ENCODE measurements around the gene DOCK9.

DOCK9 gene, protein sequence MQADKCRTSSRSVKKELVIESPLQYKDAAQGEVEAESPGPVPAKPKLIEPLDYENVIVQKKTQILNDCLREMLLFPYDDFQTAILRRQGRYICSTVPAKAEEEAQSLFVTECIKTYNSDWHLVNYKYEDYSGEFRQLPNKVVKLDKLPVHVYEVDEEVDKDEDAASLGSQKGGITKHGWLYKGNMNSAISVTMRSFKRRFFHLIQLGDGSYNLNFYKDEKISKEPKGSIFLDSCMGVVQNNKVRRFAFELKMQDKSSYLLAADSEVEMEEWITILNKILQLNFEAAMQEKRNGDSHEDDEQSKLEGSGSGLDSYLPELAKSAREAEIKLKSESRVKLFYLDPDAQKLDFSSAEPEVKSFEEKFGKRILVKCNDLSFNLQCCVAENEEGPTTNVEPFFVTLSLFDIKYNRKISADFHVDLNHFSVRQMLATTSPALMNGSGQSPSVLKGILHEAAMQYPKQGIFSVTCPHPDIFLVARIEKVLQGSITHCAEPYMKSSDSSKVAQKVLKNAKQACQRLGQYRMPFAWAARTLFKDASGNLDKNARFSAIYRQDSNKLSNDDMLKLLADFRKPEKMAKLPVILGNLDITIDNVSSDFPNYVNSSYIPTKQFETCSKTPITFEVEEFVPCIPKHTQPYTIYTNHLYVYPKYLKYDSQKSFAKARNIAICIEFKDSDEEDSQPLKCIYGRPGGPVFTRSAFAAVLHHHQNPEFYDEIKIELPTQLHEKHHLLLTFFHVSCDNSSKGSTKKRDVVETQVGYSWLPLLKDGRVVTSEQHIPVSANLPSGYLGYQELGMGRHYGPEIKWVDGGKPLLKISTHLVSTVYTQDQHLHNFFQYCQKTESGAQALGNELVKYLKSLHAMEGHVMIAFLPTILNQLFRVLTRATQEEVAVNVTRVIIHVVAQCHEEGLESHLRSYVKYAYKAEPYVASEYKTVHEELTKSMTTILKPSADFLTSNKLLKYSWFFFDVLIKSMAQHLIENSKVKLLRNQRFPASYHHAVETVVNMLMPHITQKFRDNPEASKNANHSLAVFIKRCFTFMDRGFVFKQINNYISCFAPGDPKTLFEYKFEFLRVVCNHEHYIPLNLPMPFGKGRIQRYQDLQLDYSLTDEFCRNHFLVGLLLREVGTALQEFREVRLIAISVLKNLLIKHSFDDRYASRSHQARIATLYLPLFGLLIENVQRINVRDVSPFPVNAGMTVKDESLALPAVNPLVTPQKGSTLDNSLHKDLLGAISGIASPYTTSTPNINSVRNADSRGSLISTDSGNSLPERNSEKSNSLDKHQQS (N-terminal part only)

DNA sequence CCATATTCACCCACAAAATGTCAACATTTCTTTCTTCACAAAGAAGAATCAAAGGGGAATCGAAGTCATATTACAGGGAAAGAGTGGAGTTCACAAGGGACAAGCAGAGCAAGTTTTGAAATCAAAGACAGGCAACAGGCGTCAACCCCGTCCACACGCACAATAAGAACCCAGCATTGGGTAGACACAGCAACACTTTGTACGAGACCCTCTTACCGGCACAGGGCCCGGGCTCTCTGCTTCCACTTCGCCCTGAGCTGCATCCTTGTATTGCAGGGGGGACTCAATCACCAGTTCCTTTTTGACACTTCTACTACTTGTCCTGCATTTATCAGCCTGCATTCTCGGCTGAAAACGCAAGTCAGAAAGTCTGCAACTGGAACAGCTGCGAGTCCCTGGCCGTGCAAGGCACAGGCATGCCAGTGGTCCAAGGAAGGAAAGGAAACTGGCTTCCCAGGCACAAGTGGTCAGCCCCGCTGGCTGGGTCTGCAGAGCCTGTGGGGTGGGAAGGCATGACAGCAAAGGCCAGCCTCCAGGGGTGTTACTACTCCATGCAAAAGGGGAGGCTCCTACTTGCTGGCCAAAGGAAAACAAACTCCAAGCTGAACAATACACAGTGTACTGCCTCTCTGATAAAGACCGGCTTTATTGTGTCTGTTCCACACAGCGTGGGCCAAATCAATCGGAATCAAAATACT lies at the start of gene DOCK9:
DOCK9 (minus strand) TSS at position 497 of the 698 bp plus-strand sequence; CDS start at position 342, 155 bp downstream.
- peak; percentile 85 for DNase-seq (ENCODE audit: low spot score)

DNA sequence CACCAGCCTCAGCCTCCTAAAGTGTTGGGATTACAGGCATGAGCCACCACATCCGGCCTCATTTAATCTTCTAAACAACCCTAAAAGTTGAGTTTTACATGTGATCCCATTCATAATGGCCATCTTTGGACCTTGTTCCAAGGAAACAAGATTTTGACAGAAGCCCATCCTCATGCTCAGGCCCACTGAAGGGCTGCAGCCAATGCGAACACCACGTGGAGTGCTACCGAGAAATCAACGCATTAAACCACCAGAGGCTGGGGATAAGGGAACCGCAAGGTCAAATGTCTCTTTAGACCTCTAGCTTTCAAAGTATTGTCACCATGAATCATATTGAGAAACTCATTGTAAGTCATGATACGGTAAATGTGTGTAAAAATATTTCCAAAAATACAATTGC lies 49.4 kb upstream of the DOCK9 start:
- DNase-seq (ENCODE audit: low spot score): no peak

DNA sequence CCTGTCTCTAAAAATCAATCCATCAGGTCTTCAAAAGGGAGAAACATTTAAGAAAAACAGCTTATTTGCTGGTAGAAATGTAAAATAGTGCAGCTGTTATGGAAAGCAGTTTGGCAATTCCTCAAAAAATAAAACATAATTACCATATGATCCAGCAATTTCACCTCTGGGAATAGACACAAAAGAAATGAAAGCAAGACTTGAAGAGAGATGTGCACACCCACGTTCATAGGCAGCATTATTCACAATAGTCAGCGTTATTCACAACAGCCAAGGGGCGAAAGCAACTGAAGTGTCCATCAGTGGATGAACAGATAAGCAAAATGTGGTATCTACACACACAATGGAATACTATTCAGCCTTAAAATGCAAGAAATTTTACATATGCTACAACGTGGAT lies 45.1 kb upstream of the DOCK9 start:
- DNase-seq (ENCODE audit: low spot score): no peak

DNA sequence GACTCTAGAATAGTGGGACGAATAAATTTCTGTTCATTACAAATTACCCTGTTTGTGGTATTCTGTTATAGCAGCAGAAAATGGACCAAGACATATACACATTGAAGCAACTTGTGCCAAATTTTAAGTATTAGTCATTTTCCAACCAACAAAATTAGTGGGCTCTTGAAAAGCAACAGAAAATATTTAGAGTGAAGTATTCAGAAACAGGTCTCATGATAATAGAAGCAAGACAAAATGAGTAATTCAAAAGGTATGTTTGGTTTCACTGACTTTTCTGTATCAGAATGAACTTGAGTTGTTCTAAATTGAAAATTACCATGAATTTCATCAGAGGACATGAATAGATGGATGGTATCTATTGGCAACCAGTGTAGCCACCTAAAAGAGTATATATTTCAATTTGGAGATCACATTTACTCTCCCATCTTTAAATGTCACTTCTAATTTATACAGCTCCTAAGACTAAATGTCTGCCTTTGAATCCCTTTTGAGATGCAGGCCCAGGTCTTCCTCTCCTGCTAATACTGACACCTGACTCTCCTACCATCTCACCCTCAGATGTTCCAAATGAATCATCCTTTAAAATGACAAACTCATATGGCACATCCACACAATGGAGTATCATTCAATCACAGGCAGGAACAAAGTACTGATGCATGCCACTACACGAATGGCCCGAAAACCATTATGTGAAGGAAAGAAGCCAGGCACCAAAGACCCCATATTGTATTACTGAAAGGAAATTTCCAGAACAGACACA lies 40.7 kb upstream of the DOCK9 start:
- peak; percentile 41 for DNase-seq (ENCODE audit: low spot score)

DNA sequence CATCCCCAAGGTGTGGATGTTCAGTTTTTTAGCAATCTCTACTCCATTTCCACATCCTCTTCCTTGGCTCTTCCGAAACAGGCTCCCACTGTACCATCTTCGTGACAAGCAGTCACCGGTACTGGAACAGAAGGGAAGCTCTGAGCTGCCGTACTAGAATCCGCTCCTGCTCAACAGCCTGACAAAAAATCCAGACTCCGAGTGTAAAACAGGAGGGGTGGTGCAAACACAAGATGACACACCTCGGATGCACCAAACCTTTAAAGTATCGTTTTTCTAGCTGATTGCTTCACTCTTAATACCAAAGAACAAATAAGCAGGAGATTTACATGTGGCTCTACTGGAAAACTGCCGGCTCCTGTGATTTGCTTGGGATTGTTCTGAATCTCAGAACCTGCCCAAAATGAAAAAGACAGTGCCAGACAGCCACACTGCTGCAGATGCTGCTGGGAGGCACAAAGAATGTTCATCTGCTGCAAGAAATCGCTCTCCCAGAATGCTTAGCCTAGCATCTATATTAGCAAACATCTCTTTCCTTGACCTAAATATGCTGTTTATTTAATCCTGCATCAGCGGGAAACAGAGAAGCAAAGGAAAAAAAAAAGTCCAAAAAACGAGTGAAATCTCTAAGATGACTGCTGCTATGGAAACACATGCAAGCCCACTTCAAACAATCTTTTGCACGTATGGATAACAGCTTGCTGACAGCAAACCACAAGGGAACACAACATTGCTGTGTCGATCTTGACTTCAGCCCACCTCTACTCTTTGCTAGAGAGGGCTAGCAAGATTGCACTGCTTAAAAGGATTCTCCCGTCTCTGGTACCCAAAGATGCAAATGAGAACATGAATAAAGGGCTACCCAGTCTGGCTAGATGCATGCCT lies 38.0 kb upstream of the DOCK9 start:
- DNase-seq (ENCODE audit: low spot score): no peak

DNA sequence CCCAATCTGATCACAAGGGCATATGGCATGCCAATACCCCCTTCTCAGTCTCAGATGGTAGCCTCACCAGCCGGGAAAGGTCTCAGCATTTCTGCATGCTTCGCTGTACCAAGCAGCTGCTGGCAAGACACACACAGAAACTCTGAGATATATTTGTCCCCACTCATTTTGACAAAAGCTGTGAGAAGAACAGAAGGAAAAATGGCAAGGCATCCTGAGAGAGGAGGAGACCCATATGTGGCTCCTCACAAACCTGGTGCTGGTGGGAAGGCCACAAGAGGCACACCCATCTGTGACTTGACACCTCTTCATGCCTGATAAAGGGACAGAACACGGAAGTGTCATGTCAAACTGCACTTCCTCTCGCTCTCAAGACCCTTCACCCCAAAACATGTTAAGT lies 36.7 kb upstream of the DOCK9 start:
- no peak for DNase-seq (ENCODE audit: low spot score)

DNA sequence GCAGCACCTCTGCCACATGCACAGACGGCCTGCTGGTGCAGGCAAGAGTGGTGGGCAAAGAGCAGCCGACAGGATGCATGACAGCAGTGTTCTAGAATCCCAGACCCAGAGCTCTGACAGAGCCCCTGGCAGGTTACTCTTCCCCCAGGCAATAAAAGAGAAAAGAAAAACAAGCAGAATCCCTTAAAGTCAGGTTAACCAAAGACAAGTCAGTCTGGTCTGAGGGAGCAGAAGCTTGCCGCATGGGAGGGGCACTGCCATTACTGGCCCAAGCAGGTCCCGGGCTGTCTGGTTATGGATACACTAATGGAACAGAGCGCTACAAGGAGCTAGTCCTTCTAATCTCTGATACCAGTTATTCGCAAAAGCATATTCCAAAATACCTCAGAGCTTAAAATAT lies 36.1 kb upstream of the DOCK9 start:
- no peak for DNase-seq (ENCODE audit: low spot score)

DNA sequence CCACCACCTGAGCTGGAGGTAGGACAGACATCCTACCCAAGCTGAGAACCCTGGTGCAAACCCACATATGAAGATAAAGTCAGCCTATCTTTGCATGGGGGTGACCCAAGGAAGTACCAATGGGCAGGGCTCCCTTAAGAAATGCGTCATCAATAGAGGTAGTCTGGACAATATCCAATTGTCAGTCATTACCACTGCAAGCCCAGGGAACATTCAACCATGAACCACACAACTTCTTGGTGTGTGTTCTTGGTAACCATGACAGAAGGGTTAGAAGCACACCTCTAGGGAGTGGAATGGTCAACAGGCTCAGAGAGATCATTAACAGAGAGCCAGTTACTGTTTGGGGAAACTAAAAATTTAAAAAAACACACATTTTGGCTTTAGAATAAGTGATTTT lies 34.7 kb upstream of the DOCK9 start:
- DNase-seq (ENCODE audit: low spot score): no peak

DNA sequence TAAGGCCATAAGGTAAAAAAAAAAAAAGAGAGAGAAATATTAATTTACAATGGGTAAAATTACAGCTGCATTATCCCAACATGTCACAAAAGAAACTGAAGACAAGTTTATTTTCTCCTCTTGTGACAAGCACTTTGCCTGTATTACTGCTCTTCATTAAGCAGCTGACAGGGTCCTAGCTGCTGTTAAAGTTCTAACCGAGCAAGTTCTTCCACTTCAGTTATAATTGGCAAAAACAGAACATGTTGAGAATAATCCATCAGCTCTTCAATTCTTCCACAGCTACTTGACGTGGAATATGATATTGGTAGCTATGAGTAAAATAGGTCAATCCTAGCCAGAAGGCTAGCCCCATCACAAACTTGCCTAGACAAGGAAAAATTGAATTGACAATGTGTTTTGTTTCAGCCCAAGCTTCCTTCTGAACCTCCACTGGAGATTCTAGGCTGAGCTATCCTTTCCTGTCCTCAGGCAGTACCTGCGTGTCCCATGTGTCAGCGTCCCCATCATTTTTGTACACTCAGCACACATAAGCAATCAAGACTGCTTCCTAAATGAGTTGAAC lies 32.2 kb upstream of the DOCK9 start:
- DNase-seq (ENCODE audit: low spot score): no peak

DNA sequence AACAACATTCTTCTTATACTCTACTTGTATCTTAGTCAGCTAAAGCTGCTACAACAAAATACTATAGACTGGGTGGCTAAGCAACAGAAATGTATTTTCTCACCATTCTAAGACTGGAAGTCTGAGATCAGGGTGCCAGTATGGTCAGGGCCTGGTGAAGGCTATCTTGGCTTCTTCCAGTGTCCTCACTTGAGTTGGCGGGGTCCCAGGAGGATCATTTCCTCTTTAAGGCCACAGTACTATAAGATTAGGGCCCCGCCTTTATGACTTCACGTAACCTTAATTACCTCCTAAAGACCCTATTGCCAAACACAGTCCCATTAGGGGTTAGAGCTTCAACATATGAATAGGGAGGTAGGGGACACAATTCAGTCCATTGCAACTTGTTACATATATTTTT lies 30.7 kb upstream of the DOCK9 start:
- DNase-seq (ENCODE audit: low spot score): no peak

DNA sequence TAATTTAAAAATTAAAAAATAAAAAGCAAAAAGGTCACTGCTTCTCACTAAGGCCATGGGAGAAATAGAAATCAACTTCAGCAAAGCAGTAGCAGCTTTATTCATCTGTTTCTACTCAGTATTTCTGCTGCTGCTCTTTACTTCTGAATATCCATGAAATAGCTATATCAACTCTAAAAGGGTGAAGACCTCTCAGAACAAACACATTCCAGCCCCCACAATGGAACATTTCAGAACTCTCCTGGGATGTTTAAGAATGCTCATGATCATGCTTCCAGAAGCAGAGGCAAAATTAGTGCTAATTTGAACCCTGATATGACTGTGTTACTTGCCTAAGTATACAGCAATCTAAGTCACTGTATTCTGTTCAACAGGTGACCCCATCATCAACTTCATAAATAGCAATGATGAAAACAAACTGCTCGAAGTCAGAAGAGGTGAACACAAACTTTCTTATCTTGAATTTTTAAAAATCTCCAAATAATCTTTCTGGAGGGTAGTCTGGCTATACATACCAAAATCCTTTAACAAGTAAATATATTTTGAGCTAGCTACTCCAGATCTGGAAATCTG lies 29.6 kb upstream of the DOCK9 start:
- DNase-seq (ENCODE audit: low spot score): no peak

DNA sequence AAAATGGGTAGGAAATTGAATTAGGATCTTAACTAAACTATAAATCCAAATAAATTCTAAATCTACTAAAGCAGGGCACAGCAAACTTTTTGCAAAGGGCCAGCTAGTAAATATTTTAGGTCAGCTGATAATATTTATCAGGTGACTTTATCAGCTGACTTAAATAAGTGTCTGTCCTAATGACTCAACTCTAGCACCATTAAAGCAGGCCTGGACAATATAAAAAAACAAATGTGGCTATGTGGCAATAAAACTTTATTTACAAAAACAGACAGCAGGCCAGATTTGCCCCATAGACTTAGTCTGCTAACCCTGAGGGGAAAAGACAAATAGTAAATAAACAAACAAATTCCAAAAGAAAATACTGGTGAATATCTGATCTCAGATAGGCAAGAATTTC lies 27.7 kb upstream of the DOCK9 start:
- no peak for DNase-seq (ENCODE audit: low spot score)

DNA sequence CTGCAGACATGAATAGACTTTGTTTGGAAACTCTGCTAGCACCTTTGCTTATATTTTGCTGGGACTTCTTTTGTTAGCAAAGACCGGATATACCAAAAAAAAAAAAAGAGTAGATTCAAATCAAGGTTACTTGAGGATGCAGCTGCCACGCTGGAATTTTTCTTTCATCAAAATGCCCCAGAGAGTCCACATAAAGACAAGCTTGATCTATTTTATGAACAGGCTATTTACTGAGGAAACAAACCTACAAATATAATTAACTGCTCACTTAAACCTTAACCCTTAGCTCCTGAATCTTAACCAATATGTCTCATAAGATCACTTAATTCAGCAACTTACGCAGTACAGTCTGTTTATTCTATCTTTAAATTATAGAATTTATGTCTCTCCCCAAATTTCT lies 27.1 kb upstream of the DOCK9 start:
- DNase-seq (ENCODE audit: low spot score): no peak

DNA sequence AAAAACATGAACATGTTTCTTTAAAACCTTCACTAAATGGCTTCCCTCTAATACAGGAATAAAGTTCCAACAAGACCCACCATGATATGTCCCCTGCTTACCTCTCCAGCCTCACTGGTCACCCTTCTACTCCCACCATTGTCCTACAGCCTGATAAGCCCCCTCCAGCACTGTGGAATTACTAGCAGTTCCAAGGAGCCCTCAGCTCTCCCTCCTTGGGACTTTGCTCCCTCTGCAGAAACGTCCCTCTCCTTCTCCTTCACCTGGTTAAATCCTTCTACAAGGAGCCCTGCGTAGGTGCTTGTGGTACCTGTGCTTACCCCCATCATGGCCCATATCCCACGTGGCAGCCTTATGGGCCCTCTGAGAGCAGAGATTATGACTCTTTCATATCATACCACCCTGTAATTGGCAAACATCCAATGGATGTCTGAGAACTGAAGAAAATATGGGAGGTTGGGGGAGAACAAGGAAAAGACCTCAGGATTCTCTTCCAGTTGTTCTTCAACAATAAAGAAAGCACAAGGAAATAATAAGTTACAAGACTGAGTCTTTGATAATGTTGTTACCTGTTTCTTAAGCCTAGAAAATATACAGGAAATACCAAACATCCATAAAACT lies 26.1 kb upstream of the DOCK9 start:
- no peak for DNase-seq (ENCODE audit: low spot score)

DNA sequence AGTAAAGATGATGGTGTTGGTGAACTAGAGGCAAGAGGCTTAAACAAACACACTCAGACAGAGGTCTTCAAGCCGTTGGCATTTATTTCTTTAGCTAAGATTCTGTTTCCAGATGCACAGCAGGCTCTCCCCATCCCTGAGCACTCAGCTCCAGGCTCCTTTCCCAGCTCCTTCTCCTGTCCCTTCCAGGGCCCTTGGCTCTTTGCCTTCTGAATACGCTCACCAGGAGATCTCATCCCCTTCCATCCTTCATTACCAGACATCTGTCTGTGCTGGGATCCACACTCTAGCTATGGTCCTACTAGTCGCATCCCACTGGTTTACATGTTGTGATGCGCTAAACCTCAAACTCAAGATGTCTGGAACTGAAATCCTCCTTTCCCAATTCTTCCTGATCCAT lies 25.3 kb upstream of the DOCK9 start:
- DNase-seq (ENCODE audit: low spot score): no peak

DNA sequence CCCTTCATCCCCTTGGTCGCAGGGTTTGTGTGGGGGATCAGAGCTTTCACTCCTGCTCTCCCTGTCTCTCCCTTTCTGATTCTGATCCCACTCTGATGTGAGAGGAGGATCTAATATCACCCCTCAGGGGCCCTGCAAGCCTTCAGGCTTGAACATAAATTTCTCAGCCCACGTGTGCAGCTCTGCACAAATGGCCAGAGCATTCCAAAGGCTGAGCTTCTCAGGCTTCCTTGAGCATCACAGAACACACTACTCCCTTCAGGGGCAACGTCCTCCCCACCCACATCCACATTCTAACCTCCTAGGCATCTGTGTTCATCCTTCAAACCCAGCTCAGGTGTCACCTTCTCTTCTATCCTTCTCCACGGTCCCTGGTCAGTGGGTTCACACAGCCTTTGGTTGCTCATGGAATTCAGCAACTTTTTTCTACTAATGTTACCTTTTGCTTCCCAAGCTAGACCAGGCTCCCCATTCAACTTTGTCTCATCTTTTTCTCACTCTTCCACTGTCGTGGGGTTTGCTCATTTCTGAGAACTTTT lies 24.4 kb upstream of the DOCK9 start:
- DNase-seq (ENCODE audit: low spot score): no peak

DNA sequence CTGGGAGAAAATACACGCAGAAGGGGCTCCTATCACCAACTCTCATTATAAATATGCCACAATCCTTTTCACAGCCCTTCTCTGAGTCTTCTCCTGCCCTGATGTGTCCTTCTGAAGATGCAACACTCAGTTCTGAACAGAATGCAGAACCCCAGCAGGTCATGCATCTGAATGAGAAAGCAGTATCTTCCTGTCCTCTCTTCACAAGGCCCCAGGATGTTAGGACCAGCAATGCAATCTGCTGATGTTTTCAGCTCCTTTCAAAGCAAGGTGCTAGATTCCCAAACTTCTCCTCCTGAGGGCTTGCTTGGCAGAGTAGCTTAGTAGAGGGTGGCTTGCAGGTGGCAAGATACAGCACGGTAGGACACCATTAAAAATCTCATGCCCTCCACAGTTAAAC lies 22.3 kb upstream of the DOCK9 start:
- DNase-seq (ENCODE audit: low spot score): no peak

DNA sequence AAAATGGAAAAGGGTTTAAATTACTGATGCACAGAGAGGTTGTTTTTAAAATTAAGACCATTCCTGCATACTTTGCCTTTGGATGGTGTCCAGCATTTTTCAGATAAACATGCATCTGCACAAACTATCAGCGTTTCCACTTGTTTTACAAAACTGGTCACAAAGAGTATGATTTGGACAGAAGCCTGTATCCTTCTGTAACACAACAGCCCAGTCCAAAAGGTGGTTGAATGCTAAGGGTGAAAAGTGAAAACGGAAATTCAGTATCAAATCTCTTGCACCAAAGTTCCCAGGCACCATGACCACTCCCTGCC lies 21.7 kb upstream of the DOCK9 start:
- DNase-seq (ENCODE audit: low spot score): no peak
